Measurements from ENCODE around the gene PPP6R2.

DNA sequence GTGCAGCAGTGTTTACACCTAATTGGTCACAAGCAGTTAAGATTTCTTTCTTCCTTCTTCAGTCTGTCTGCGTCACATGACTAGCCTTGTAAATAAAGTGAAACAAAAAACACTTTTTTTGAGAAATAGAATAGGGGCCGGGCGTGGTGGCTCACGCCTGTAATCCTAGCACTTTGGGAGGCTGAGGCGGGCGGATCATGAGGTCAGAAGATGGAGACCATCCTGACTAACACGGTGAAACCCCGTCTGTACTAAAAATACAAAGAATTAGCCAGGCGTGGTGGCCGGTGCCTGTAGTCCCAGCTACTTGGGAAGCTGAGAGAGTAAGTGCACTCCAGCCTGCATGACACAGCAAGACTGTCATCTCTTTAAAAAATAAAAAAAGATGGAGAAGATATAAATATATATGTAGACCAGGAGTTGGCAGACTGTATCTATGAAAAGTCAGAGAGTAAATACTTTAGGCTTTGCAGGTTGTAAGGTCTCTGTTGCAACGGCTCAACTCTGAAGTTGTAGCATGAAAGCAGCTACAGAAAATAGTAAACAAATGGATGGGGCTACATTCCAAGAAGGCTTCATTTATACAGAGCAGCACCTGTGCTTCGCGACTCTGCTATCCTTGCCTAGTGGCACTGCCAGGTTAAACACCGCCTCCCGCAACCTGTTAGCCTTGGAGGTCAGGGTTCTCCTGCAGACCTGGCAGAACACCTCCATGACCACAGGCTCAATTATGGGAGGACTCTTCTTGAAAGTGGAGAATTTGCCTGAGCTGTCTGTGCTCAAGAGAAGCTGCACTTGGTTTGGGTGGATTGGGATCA, 55.9 kb downstream of the PPP6R2 start:
- TF ChIP-seq, protein P1, sequence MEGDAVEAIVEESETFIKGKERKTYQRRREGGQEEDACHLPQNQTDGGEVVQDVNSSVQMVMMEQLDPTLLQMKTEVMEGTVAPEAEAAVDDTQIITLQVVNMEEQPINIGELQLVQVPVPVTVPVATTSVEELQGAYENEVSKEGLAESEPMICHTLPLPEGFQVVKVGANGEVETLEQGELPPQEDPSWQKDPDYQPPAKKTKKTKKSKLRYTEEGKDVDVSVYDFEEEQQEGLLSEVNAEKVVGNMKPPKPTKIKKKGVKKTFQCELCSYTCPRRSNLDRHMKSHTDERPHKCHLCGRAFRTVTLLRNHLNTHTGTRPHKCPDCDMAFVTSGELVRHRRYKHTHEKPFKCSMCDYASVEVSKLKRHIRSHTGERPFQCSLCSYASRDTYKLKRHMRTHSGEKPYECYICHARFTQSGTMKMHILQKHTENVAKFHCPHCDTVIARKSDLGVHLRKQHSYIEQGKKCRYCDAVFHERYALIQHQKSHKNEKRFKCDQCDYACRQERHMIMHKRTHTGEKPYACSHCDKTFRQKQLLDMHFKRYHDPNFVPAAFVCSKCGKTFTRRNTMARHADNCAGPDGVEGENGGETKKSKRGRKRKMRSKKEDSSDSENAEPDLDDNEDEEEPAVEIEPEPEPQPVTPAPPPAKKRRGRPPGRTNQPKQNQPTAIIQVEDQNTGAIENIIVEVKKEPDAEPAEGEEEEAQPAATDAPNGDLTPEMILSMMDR (IDR thresholded peaks at IDR 0.05; ENCODE audit: low read depth, low read length, poor library complexity, severe bottlenecking), result no peak
- no peak for TF ChIP-seq EZH2phosphoT487 (IDR thresholded peaks at IDR 0.05; ENCODE audit: borderline replicate concordance, low read length)

All from DOHH2 (cell line).